ENCODE measurements around the gene PLEKHA8.

PLEKHA8 gene

DNA sequence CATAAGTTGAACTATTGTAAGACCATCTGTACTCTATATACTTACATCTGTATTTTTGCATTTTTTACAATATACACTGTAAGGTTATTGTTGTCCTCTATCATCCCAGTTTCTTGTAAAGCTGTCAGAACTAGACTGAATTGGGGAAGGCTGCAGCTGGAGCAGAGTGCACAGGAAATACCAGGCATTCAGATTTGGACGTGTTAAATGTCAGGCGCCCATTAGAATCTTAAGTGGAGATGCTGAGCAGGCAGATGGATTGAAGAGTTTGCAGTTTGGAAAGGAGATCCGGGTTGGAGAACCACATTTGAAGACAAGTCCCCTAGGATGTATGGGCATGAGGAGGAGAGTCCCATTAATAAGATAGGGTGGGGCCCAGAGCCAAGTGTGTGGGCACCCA, 147.0 kb downstream of the PLEKHA8 start:
- H3K27ac ChIP-seq: peak overlapping the region; percentile 89
- no peak for TF ChIP-seq FOXP2 (optimal IDR thresholded peaks at IDR 0.05; ENCODE audit: control extremely low read depth, extremely low read length, insufficient read depth)
- TF ChIP-seq EZH2 (IDR thresholded peaks at IDR 0.05): no peak
- no peak for TF ChIP-seq POLR2AphosphoS5 (IDR thresholded peaks at IDR 0.05; ENCODE audit: borderline replicate concordance, low read depth, low read length)
- no peaks in the 10 kb centered on the region for H3K9me3 ChIP-seq (ENCODE audit: low read depth, low read length)
- no peak overlapping the region for H3K9ac ChIP-seq (ENCODE audit: insufficient read length)
- H3K4me3 ChIP-seq: peak overlapping the region; percentile 64
- DNase-seq (ENCODE audit: low read depth, low spot score): peak; percentile 32
- no peaks in the 10 kb centered on the region for H3K36me3 ChIP-seq (ENCODE audit: insufficient read depth, low read length)

DNA sequence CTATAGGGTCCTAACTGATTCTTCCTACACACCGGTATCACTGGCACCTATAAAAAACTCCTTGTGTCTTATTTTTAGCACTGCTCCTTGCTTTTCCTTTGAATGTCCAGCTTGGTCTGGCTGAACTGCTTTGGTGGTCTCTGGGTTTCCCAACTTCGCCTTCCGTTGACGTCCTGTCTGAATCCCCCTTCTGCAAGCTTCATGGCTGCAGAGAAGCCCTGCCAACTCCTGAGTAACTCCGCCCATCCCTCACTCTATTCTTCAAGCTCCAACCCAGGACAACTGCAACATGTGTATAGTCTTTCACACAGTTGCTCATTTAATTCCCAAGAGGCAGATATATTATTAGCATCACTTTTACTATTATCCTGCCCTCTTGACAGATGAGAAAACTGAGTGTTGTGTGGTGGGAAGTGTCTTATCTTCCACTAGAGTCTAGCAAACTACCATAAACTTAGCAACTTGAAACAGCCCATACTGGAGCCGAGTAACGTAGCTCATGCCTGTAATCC, 147.5 kb downstream of the PLEKHA8 start:
- Histone ChIP-seq H3K9ac (ENCODE audit: insufficient read length) (no peak overlapping the region), H3K4me3 (peak overlapping the region; percentile 64), H3K27ac (peak overlapping the region; percentile 89), H3K36me3 (ENCODE audit: insufficient read depth, low read length) (no peaks in the 10 kb centered on the region), H3K9me3 (ENCODE audit: low read depth, low read length) (no peaks in the 10 kb centered on the region)
- DNase-seq (ENCODE audit: low read depth, low spot score): no peak
- no peak for TF ChIP-seq FOXP2 (optimal IDR thresholded peaks at IDR 0.05; ENCODE audit: control extremely low read depth, extremely low read length, insufficient read depth)
- no peak for TF ChIP-seq EZH2 (IDR thresholded peaks at IDR 0.05)
- TF ChIP-seq POLR2AphosphoS5 (IDR thresholded peaks at IDR 0.05; ENCODE audit: borderline replicate concordance, low read depth, low read length): no peak

DNA sequence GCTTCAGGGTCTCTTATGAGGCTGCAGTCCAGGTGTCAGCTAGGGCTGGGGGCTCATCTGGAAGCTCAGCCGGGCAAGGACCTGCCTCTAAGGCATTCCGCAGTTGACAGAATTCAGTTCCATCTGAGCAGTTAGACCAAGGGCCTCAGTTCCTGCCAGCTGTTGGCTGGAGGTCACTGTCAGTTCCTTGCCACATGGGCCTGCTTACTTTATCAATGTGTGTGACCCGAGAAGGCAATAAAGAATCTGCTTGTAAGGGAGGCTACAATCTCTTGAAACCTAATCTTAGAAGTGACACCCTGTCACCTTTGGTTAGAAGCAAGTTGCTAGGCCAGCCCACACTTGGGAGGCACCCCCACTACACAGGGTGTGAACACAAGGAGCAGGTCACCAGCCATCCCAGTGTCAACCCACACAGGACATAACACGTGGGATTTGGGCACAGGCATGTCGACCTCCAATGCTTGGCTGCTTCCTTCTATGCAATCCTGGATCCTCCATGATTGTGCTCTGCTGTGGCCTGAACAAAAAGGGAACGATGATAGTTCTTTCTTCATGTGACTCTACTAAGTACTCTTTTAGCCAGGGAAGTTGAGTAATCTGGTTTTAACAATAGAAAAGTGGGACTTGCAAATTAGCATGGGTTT, 148.4 kb downstream of the PLEKHA8 start:
- H3K4me3 ChIP-seq: no peak overlapping the region
- H3K36me3 ChIP-seq (ENCODE audit: insufficient read depth, low read length): no peaks in the 10 kb centered on the region
- peak overlapping the region; percentile 89; the same call in 1 of the 2 replicates for H3K27ac ChIP-seq
- no peak overlapping the region for H3K9ac ChIP-seq (ENCODE audit: insufficient read length)
- DNase-seq (ENCODE audit: low read depth, low spot score): no peak
- no peaks in the 10 kb centered on the region for H3K9me3 ChIP-seq (ENCODE audit: low read depth, low read length)
- TF ChIP-seq FOXP2 (optimal IDR thresholded peaks at IDR 0.05; ENCODE audit: control extremely low read depth, extremely low read length, insufficient read depth): no peak
- no peak for TF ChIP-seq EZH2 (IDR thresholded peaks at IDR 0.05)
- no peak for TF ChIP-seq POLR2AphosphoS5 (IDR thresholded peaks at IDR 0.05; ENCODE audit: borderline replicate concordance, low read depth, low read length)

- no peaks in the 10 kb centered on the region for H3K36me3 ChIP-seq (ENCODE audit: insufficient read depth, low read length)
- H3K27ac ChIP-seq: no peak overlapping the region
- H3K9me3 ChIP-seq (ENCODE audit: low read depth, low read length): no peaks in the 10 kb centered on the region
- H3K4me3 ChIP-seq: no peak overlapping the region
- no peak overlapping the region for H3K9ac ChIP-seq (ENCODE audit: insufficient read length)
- no peak for DNase-seq (ENCODE audit: low read depth, low spot score)
- no peak for TF ChIP-seq POLR2AphosphoS5 (IDR thresholded peaks at IDR 0.05; ENCODE audit: borderline replicate concordance, low read depth, low read length)
- TF ChIP-seq EZH2 (IDR thresholded peaks at IDR 0.05): no peak
- no peak for TF ChIP-seq FOXP2 (optimal IDR thresholded peaks at IDR 0.05; ENCODE audit: control extremely low read depth, extremely low read length, insufficient read depth)
Observed at GRCh38 chr7:30177186-30177585, 149.0 kb downstream of the PLEKHA8 start.

- H3K9me3 ChIP-seq (ENCODE audit: low read depth, low read length): no peaks in the 10 kb centered on the region
- H3K36me3 ChIP-seq (ENCODE audit: insufficient read depth, low read length): no peaks in the 10 kb centered on the region
- no peak overlapping the region for H3K4me3 ChIP-seq
- TF ChIP-seq POLR2AphosphoS5 (IDR thresholded peaks at IDR 0.05; ENCODE audit: borderline replicate concordance, low read depth, low read length): no peak
- no peak for TF ChIP-seq EZH2 (IDR thresholded peaks at IDR 0.05)
- TF ChIP-seq FOXP2 (optimal IDR thresholded peaks at IDR 0.05; ENCODE audit: control extremely low read depth, extremely low read length, insufficient read depth): no peak
- no peak for DNase-seq (ENCODE audit: low read depth, low spot score)
- no peak overlapping the region for H3K27ac ChIP-seq
- no peak overlapping the region for H3K9ac ChIP-seq (ENCODE audit: insufficient read length)
Observed at GRCh38 chr7:30177965-30178364, 149.8 kb downstream of the PLEKHA8 start.

GRCh38 chr7:30178748-30179436, 150.7 kb downstream of the PLEKHA8 start:
- Histone ChIP-seq H3K4me3 (no peak overlapping the region), H3K9ac (ENCODE audit: insufficient read length) (no peak overlapping the region), H3K9me3 (ENCODE audit: low read depth, low read length) (no peaks in the 10 kb centered on the region), H3K27ac (no peak overlapping the region), H3K36me3 (ENCODE audit: insufficient read depth, low read length) (no peaks in the 10 kb centered on the region)
- DNase-seq (ENCODE audit: low read depth, low spot score): no peak
- TF ChIP-seq EZH2 (IDR thresholded peaks at IDR 0.05) (no peak), FOXP2 (optimal IDR thresholded peaks at IDR 0.05; ENCODE audit: control extremely low read depth, extremely low read length, insufficient read depth) (no peak), POLR2AphosphoS5 (IDR thresholded peaks at IDR 0.05; ENCODE audit: borderline replicate concordance, low read depth, low read length) (no peak)
